Type B pancreatic cell (in vitro differentiated cells): ENCODE data around the gene PPM1D. TPM values are rescaled to one million over a fixed set of nuclear protein-coding genes. Genes with fewer than 3 reads are reported as not detected.
A peak's percentile ranks its signal among the peaks of the same experiment; 100 is the strongest.
"Not testable (repeated sequence)": the region's sequence is repeated elsewhere in the genome, so short reads cannot be mapped to it uniquely, and the experiment has no call there.

Experiments
- DNase-seq: peaks from one replicate; pipeline ENCODE4 v3.0.0; 2021; ENCODE audit warnings: mixed read lengths; ENCODE audit not compliant: unreplicated experiment; ENCODE audit errors: extremely low spot score
- H3K27ac Mint-ChIP-seq: 2 replicates; pipeline ENCODE4 v1.8.0; 2021; ENCODE audit warnings: mild to moderate bottlenecking, mixed read lengths
- H3K27me3 Mint-ChIP-seq: 2 replicates; pipeline ENCODE4 v1.8.0; 2021; ENCODE audit warnings: mixed read lengths
- H3K36me3 Mint-ChIP-seq: 2 replicates; pipeline ENCODE4 v1.8.0; 2021; ENCODE audit warnings: mixed read lengths
- H3K4me1 Mint-ChIP-seq: one replicate; pipeline ENCODE4 v1.8.0; 2021; ENCODE audit warnings: mixed read lengths; ENCODE audit not compliant: unreplicated experiment
- H3K4me3 Mint-ChIP-seq: 2 replicates; pipeline ENCODE4 v1.8.0; 2021; ENCODE audit warnings: mild to moderate bottlenecking, mixed read lengths
- H3K9me3 Mint-ChIP-seq: 2 replicates; pipeline ENCODE4 v1.8.0; 2021; ENCODE audit warnings: mixed read lengths
- CTCF ChIP-seq: fragments of 200-600 bp; sonication (generic); conservative IDR thresholded peaks from 2 replicates; pipeline ENCODE4 v1.5.0; 2021; ENCODE audit warnings: antibody characterized with exemption, mild to moderate bottlenecking
- total RNA-seq: library from RNA; stranded (reverse); gene quantifications from 2 replicates; pipeline ENCODE4 v1.2.1, GENCODE V29; 2021; ENCODE audit warnings: low replicate concordance

PPM1D gene
- total RNA-seq, 1 donor from 2014 or later: 25.4 TPM

- Mint-ChIP-seq H3K36me3 (peaks cover 13% of the 10 kb centered on the region), H3K27ac (peak overlapping the region; percentile 99), H3K27me3 (no peaks in the 10 kb centered on the region), H3K4me3 (peak overlapping the region; percentile 98), H3K9me3 (no peaks in the 10 kb centered on the region), H3K4me1 (peaks cover 45% of the 10 kb centered on the region)
- DNase-seq: no peak
- TF ChIP-seq CTCF: peak; percentile 16
Observed at GRCh38 chr17:60601447-60602384, 1.7 kb downstream of the PPM1D start.

DNA sequence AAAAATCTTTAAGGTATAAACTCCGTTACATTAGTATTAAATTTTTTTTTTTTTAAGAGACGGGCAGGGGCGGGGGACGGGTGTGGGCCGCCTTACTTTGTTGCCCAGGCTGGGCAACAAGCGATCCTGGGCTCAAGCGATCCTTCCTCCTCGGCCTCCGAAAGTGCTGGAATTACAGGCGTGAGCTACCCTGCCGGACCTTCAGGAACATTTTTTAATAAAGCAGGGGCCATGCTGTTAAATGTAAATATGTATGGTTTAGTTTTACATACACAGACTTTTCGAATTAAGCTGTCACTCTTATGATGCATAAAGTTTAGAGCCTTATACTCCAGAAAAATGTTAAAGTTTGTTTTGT, 2.4 kb downstream of the PPM1D start:
- no peaks in the 10 kb centered on the region for H3K27me3 Mint-ChIP-seq
- no peak for TF ChIP-seq CTCF

DNA sequence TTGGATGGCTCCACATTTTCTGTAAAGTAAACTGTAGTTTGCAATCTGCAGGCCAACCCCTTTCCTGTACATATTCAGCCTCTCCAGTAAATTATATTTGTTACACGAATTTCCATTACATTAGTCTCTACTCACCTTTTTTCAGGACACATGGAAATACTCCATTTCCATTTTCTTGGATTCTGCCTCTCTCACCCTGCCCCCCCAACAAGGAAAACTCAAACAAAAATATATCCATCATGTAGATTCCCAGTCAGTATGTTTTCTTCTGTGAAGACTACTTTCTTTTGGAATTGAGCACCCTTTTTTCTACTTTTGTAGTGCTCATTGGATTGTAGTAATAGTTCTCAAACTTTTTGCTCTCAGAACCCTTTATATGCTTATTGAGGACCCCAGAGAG, 2.9 kb downstream of the PPM1D start:
- no peak for TF ChIP-seq CTCF
- peak overlapping the region; percentile 99 for H3K27ac Mint-ChIP-seq
- H3K9me3 Mint-ChIP-seq: no peaks in the 10 kb centered on the region
- no peaks in the 10 kb centered on the region for H3K27me3 Mint-ChIP-seq
- peaks cover 40% of the 10 kb centered on the region for H3K4me1 Mint-ChIP-seq
- peaks cover 17% of the 10 kb centered on the region for H3K36me3 Mint-ChIP-seq
- no peak for DNase-seq
- H3K4me3 Mint-ChIP-seq: peak overlapping the region; percentile 98

More for the DNA sequence above, 2.4 kb downstream of the PPM1D start:
- peaks cover 43% of the 10 kb centered on the region for H3K4me1 Mint-ChIP-seq
- H3K4me3 Mint-ChIP-seq: peak overlapping the region; percentile 98
- H3K27ac Mint-ChIP-seq: peak overlapping the region; percentile 99
- DNase-seq: no peak
- no peaks in the 10 kb centered on the region for H3K9me3 Mint-ChIP-seq
- H3K36me3 Mint-ChIP-seq: peaks cover 13% of the 10 kb centered on the region

DNA sequence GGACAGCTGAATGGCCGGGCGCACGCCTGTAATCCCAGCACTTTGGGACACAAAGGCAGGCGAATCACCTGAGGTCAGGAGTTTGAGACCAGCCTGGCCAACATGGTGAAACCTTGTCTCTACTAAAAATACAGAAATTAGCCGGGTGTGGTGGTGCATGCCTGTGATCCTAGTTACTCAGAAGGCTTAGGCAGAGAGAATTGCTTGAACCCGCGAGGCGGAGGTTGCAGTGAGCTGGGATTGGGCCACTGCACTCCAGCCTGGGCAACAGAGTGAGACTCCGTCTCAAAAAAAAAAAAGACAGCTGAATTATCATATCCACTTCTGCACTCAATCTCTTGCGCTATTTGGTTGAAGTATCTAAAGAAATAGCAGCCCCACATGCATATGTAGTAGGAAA, 3.5 kb downstream of the PPM1D start:
- DNase-seq, H3K9me3 Mint-ChIP-seq, H3K27me3 Mint-ChIP-seq, H3K27ac Mint-ChIP-seq: not testable (repeated sequence)
- Mint-ChIP-seq H3K4me1 (peaks cover 34% of the 10 kb centered on the region), H3K4me3 (peak overlapping the region; percentile 78), H3K36me3 (peaks cover 17% of the 10 kb centered on the region)

DNA sequence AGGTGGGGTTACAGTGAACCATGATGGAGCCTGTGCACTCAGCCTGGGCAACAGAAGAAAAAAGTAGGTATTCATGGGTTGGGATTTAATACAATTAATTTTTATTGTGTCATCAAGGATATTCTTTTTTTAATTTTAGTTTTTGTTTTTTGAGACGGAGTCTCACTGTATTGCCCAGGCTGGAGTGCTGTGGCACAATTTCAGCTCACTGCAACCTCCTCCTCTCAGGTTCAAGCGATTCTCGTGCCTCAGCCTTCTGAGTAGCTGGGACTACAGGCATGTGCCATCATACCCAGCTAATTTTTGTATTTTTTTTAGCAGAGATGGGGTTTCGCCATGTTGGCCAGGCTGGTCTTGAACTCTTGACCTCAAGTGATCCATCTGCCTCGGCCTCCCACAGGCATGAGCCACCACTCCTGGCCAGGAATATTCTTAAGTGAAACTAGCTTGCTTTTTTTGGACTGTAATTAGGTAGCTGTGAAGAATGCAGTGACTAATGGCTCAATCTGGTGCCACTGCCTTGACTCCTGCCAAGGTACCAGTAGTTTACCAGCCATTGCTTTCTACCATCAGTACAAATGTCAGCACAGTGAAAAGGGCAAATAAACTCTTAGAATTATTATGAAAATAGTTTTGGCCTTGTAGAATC, 4.8 kb downstream of the PPM1D start:
- no peak for TF ChIP-seq CTCF
- no peak overlapping the region for H3K27ac Mint-ChIP-seq
- no peaks in the 10 kb centered on the region for H3K27me3 Mint-ChIP-seq
- H3K4me3 Mint-ChIP-seq: peak overlapping the region; percentile 78
- peaks cover 24% of the 10 kb centered on the region for H3K4me1 Mint-ChIP-seq
- DNase-seq: no peak
- peaks cover 17% of the 10 kb centered on the region for H3K36me3 Mint-ChIP-seq
- no peaks in the 10 kb centered on the region for H3K9me3 Mint-ChIP-seq

- Mint-ChIP-seq H3K4me1 (peaks cover 24% of the 10 kb centered on the region), H3K27me3 (no peaks in the 10 kb centered on the region), H3K9me3 (no peaks in the 10 kb centered on the region), H3K4me3 (peak overlapping the region; percentile 56), H3K27ac (no peak overlapping the region), H3K36me3 (peaks cover 17% of the 10 kb centered on the region)
- TF ChIP-seq CTCF: no peak
- no peak for DNase-seq
Observed at GRCh38 chr17:60606036-60606435, 6.0 kb downstream of the PPM1D start.
